Measurements from ENCODE around the gene HOXD11.

DNA sequence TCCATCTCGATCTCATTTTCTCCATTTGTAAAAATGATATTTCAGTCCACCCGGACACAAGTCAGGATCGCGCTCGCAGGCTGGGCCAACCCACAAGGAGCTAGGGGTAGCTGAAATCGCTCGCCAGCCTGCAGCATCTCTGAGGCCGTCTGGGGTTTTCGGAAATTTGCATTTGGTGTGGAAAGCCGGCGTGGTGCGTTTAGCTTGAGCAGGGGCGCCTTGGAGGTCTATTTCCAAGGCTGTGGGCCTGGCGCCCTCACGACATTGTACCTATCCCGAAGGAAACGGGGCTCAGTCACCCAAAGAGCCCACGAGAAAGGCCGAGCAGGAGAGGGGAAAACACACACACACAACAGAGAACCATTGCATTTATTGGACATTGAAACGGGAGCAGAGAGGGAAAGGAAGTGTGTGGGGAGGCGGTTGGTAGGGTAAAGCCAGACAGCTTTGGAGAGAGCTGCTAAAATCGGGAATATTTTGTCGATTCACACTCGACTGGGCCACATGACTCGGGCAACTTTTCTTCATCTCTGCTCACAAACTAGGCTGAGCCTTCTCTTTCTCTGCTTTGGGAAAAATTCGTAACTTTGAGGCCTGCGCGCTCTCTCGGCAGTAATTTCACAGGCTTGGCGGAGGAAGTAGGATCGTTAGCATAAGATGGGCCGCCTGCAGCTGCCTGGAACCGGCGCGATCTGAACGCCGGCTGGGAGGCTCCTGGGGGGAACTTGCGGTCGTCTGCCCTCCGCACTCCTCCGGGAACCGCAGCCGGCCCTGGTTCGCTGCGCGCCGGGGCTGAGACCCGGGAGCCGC lies 21.3 kb downstream of the HOXD11 start:
- TF ChIP-seq, protein P1, sequence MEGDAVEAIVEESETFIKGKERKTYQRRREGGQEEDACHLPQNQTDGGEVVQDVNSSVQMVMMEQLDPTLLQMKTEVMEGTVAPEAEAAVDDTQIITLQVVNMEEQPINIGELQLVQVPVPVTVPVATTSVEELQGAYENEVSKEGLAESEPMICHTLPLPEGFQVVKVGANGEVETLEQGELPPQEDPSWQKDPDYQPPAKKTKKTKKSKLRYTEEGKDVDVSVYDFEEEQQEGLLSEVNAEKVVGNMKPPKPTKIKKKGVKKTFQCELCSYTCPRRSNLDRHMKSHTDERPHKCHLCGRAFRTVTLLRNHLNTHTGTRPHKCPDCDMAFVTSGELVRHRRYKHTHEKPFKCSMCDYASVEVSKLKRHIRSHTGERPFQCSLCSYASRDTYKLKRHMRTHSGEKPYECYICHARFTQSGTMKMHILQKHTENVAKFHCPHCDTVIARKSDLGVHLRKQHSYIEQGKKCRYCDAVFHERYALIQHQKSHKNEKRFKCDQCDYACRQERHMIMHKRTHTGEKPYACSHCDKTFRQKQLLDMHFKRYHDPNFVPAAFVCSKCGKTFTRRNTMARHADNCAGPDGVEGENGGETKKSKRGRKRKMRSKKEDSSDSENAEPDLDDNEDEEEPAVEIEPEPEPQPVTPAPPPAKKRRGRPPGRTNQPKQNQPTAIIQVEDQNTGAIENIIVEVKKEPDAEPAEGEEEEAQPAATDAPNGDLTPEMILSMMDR (IDR thresholded peaks at IDR 0.05): no peak
- TF ChIP-seq EZH2 (IDR thresholded peaks at IDR 0.05; ENCODE audit: borderline replicate concordance, insufficient read depth, low read depth, low read length, poor library complexity, severe bottlenecking): peak; percentile 55

Data from B cell (primary cell).